Mucosa of descending colon (tissue), 3 donors: ENCODE data around the gene KPNA2. TPM values are rescaled to one million over a fixed set of nuclear protein-coding genes. Genes with fewer than 3 reads are reported as not detected.

ENCODE experiments used
- ATAC-seq: fragments of 200-7000 bp; cut with Tn5 transposase; one replicate; pipeline ENCODE4 v1.9.1; 2020; ENCODE audit warnings: mild to moderate bottlenecking, moderate library complexity
- DNase-seq, 3 donors: peaks; one replicate each; pipeline ENCODE4 v3.0.0-alpha.2; 2020
- H3K36me3 ChIP-seq: fragments of 200-600 bp; one replicate; pipeline ENCODE4 v1.8.0; 2021; ENCODE audit warnings: low read depth, mild to moderate bottlenecking
- H3K4me1 ChIP-seq: fragments of 200-600 bp; one replicate; pipeline ENCODE4 v1.8.0; 2021; ENCODE audit warnings: low read depth, mild to moderate bottlenecking
- H3K4me3 ChIP-seq: fragments of 200-600 bp; one replicate; pipeline ENCODE4 v1.8.0; 2021; ENCODE audit warnings: mild to moderate bottlenecking
- H3K9me3 ChIP-seq: fragments of 200-600 bp; one replicate; pipeline ENCODE4 v1.8.0; 2021; ENCODE audit warnings: mild to moderate bottlenecking
- intact Hi-C, 2 donors: fragments of 100-400 bp; cut with DNase I in 1 of 2; cut with micrococcal nuclease in 1 of 2; formaldehyde crosslinking; loops; one replicate each; pipeline versions ENCODE4 v1.11.0 to v1.11.1; 2022; cut with DNase I, micrococcal nuclease
- total RNA-seq, 3 donors: library from RNA; stranded (reverse); fragmentation: NEBNext Ultra II Directional in 2 of 3; extraction: Animal tissue kit (Norgen Biotek cat#: 25700) in 2 of 3; gene quantifications; one replicate each; pipeline versions ENCODE4 v1.2.1 to v1.2.4, GENCODE V29; 2021 to 2023
- TF ChIP-seq, protein P1 (sequence below): fragments of 200-600 bp; IDR thresholded peaks from one replicate; pipeline ENCODE4 v1.8.0; 2022; ENCODE audit warnings: antibody characterized with exemption, mild to moderate bottlenecking
- donor health status: DM: no; HTN: no; CAD: no; lungs with moderate emphysema.
- donor health status: DM: no; HTN: no; CAD: no.
- donor health status: DM: no; HTN: yes; CAD: no.

The KPNA2 gene
- total RNA-seq, 3 donors from 2014 or later, result 15.2 to 50.3 (median 29.0) TPM

DNA sequence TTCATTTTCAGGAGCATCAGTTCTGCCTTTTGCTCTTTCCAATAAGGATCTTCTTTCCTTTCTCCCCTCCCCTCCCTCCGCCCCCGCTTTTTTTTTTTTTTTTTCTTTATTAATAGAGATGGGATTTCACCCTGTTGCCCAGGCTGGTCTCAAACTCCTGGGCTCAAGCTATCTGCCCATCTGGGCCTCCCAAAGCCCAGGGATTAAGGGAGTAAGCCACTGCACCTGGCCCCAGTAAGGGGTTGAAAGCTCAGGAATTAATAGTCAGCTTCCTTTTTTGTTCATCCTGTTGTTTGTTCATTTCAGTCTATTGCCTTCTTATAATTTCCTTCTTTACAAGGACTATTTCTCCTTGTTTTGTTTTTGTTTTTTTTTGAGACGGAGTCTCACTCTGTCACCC is 31.3 kb upstream of the KPNA2 start:
- Histone ChIP-seq H3K4me1 (no peaks in the 10 kb centered on the region), H3K4me3 (no peak overlapping the region), H3K36me3 (no peaks in the 10 kb centered on the region), H3K9me3 (no peaks in the 10 kb centered on the region)
- ATAC-seq (no peak), DNase-seq (no peak)
- TF ChIP-seq, protein P1, sequence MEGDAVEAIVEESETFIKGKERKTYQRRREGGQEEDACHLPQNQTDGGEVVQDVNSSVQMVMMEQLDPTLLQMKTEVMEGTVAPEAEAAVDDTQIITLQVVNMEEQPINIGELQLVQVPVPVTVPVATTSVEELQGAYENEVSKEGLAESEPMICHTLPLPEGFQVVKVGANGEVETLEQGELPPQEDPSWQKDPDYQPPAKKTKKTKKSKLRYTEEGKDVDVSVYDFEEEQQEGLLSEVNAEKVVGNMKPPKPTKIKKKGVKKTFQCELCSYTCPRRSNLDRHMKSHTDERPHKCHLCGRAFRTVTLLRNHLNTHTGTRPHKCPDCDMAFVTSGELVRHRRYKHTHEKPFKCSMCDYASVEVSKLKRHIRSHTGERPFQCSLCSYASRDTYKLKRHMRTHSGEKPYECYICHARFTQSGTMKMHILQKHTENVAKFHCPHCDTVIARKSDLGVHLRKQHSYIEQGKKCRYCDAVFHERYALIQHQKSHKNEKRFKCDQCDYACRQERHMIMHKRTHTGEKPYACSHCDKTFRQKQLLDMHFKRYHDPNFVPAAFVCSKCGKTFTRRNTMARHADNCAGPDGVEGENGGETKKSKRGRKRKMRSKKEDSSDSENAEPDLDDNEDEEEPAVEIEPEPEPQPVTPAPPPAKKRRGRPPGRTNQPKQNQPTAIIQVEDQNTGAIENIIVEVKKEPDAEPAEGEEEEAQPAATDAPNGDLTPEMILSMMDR, result no peak
- intact Hi-C loops, result no loop called here

DNA sequence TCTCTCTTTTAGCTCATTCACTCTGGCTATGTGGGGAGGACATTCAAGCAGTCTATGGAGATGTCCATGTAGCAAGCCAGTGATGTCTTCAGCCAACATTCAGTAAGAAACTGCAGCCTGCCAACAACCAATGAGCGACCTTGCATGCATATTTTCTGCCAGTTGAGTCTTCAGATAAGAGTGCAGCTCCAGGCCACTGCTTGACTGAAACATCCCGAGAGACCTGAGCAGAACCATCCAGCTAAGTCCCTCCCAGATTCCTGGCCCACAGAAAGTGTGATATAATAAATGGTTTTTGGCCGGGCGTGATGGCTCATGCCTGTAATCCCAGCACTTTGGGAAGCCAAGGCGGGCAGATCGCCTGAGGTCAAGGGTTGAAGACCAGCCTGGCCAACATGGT is 28.7 kb upstream of the KPNA2 start:
- no peaks in the 10 kb centered on the region for H3K36me3 ChIP-seq
- ATAC-seq (no peak), DNase-seq (no peak)
- intact Hi-C loops, result no loop called here
- no peaks in the 10 kb centered on the region for H3K4me1 ChIP-seq
- H3K9me3 ChIP-seq, result no peaks in the 10 kb centered on the region
- no peak overlapping the region for H3K4me3 ChIP-seq
- TF ChIP-seq, protein P1, result no peak

DNA sequence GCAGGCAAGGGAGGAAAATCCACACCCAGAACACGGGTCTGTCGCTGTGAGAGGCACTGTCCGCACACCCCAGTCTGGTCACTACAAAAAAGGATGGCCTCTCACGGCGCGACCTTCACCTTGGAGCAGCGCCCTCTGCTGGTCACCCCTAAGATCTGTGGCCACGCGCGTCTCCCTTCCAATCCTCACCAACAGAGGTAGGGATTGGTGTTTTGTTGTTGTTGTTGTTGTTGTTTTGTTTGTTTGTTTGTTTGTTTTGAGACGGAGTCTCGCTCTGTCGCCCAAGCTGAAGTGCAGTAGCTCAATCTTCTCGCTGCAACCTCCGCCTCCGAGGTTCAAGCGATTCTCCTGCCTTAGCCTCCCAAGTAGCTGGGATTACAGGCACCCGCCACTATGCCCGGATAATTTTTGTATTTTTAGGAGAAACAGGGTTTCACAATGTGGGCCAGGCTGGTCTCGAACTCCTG is 24.3 kb upstream of the KPNA2 start:
- no peaks in the 10 kb centered on the region for H3K36me3 ChIP-seq
- H3K9me3 ChIP-seq, result no peaks in the 10 kb centered on the region
- intact Hi-C loops, result loop anchor here in 1 of 2 donors (10.0 kb wide), 1 partner anchor 56 kb away; no protein-coding TSS in a partner anchor
- TF ChIP-seq, protein P1, result peak; percentile 38
- ATAC-seq (peak; percentile 91), DNase-seq (peak; percentile 60 to 70 (median 70))
- no peaks in the 10 kb centered on the region for H3K4me1 ChIP-seq
- H3K4me3 ChIP-seq, result no peak overlapping the region

DNA sequence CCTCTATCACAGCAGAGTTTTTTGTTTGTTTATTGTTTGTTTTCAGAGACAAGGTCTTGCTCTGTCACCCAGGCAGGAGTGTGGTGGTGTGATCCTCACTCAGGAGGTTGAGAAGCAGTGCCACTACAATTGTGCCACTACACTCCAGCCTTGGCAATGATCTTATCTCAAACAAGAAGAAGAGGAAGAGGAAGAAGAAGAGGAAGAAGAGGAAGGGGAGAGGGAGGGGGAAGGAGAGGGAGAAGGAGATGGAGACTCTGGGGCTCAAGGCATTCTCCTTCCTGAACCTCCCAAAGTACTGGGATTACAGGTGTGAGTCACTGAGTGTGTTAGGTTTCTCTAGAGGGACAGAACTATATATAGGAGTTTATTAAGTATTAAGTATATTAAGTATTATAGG is 22.1 kb upstream of the KPNA2 start:
- ATAC-seq (no peak), DNase-seq (no peak)
- intact Hi-C loops, result loop anchor here in 1 of 2 donors (10.0 kb wide), 1 partner anchor 59 kb away; no protein-coding TSS in a partner anchor
- TF ChIP-seq, protein P1, result no peak
- H3K4me3 ChIP-seq, result no peak overlapping the region
- H3K9me3 ChIP-seq, result no peaks in the 10 kb centered on the region
- H3K36me3 ChIP-seq, result no peaks in the 10 kb centered on the region
- H3K4me1 ChIP-seq, result no peaks in the 10 kb centered on the region

DNA sequence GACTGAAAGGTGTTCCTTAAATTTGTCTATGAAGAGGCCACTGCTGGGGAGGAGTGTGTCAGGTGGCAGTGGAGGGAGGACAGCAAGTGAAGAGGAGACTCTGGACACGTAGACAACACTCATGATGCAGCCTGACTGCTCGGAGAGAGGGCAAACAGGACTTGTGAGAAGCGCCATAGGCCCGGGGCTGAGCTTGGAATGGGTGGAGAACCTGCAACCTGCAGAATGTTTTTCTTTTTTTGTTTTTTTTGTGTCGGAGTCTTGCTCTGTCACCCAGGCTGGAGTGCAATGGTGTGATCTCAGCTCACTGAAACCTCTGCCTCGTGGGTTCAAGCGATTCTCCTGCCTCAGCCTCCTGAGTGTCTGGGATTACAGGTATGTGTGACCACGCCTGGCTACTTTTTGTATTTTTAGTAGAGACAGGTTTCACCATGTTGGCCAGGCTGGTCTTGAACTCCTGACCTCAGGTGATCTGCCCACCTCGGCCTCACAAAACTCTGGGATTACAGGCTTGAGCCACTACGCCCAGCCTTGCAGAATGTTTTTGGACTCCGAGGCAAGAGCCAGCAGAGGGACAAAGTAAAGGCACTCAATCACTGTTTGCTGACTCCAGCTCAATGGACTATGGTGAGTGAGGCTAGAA is 20.3 kb upstream of the KPNA2 start:
- intact Hi-C loops, result loop anchor here in 1 of 2 donors (10.0 kb wide), 1 partner anchor 60 kb away; no protein-coding TSS in a partner anchor
- Histone ChIP-seq H3K4me3 (no peak overlapping the region), H3K4me1 (no peaks in the 10 kb centered on the region), H3K9me3 (no peaks in the 10 kb centered on the region), H3K36me3 (no peaks in the 10 kb centered on the region)
- no peak for DNase-seq
- no peak for ATAC-seq
- TF ChIP-seq, protein P1, result no peak
